Adrenal gland (tissue), 5 donors: ENCODE data around the gene RNU11.
"Not testable (repeated sequence)": the region's sequence is repeated elsewhere in the genome, so short reads cannot be mapped to it uniquely, and the experiment has no call there.

ENCODE experiments used
- POLR2A ChIP-seq, 2 donors: fragments of 450-650 bp; IDR thresholded peaks; one replicate each; pipeline ENCODE4 v1.6.1; 2017; ENCODE audit warnings: antibody characterized with exemption in 2 of 2, mild to moderate bottlenecking in 2 of 2, moderate library complexity in 1 of 2
- TF ChIP-seq, protein P1 (sequence below), 6 experiments: fragments of 450-650 bp in 4 of 6; fragments of 200-600 bp in 2 of 6; sonication (generic) in 1 of 6; IDR thresholded peaks; 1 replicate in 5 of 6; 2 replicates in 1 of 6; pipeline versions ENCODE4 v1.5.1 to v1.8.0; 2016 to 2021; ENCODE audit warnings: antibody characterized with exemption in 6 of 6, mild to moderate bottlenecking in 2 of 6, moderate library complexity in 1 of 6
- donor health status: DM: no; HTN: no; CAD: no.

DNA sequence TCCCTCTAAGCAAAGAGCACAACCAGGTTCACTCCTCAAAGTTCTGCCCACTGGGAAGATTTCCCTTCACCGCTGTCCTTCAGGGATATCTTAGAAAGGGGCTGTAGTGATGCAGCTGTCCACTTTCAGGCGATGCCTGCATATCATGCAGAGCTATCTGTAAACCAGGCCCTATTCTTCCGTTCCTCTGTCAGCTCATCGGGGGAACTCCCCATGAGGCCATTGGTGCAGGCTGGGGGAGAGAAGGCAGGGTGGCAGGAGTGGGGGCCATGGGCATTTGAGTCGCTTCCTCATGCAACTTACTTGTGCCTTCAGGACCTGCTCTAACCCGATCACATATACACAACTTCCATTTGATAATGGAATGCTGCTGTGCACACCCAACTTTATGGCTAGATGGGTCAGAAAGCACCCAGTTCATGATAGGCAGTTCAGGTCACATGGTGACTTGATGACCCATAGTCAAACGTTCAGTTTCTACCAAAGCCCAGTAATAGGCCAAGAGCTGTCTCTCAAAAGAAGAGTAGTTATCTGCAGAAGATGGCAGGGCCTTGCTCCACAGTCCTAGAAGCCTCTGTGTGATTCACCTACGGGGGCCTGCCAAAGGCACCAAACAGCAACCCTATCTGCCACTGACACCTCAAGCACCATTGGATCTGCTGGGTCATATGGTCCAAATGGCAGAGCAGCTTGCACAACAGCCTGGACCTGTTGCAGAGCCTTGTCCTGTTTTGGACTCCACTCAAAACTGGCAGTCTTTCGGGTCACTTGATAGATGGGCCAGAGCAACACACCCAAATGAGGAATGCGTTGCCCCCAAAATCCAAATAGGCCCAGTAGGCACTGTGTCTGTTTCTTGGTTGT lies 7.3 kb downstream of the RNU11 start:
- TF ChIP-seq, protein P1, sequence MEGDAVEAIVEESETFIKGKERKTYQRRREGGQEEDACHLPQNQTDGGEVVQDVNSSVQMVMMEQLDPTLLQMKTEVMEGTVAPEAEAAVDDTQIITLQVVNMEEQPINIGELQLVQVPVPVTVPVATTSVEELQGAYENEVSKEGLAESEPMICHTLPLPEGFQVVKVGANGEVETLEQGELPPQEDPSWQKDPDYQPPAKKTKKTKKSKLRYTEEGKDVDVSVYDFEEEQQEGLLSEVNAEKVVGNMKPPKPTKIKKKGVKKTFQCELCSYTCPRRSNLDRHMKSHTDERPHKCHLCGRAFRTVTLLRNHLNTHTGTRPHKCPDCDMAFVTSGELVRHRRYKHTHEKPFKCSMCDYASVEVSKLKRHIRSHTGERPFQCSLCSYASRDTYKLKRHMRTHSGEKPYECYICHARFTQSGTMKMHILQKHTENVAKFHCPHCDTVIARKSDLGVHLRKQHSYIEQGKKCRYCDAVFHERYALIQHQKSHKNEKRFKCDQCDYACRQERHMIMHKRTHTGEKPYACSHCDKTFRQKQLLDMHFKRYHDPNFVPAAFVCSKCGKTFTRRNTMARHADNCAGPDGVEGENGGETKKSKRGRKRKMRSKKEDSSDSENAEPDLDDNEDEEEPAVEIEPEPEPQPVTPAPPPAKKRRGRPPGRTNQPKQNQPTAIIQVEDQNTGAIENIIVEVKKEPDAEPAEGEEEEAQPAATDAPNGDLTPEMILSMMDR (IDR thresholded peaks at IDR 0.05), result not testable (repeated sequence)
- TF ChIP-seq POLR2A (IDR thresholded peaks at IDR 0.05), result not testable (repeated sequence)
